IPS DF 4.7 (cell line): ENCODE results near the gene INVS.

Experiments used
- DNase-seq: peaks from one replicate; pipeline ENCODE4 v3.0.0-alpha.2; 2013; ENCODE audit warnings: low spot score; ENCODE audit errors: extremely low read depth

Gene INVS

GRCh38 chr9:100268271-100268670 is 169.2 kb downstream of the INVS start:
- DNase-seq, result no peak

GRCh38 chr9:100269656-100270055 is 170.6 kb downstream of the INVS start:
- no peak for DNase-seq

- no peak for DNase-seq
Measured at GRCh38 chr9:100277166-100277979, 178.3 kb downstream of the INVS start.

- DNase-seq, result no peak
Measured at GRCh38 chr9:100281066-100281465, 182.0 kb downstream of the INVS start.

- no peak for DNase-seq
Measured at GRCh38 chr9:100281676-100282387, 182.8 kb downstream of the INVS start.

GRCh38 chr9:100282388-100282719 is 183.3 kb downstream of the INVS start:
- DNase-seq, result no peak

GRCh38 chr9:100284247-100284646 is 185.2 kb downstream of the INVS start:
- DNase-seq, result no peak

GRCh38 chr9:100285080-100285479 is 186.0 kb downstream of the INVS start:
- no peak for DNase-seq

- no peak for DNase-seq
Measured at GRCh38 chr9:100285601-100286000, 186.6 kb downstream of the INVS start.

- DNase-seq, result no peak
Measured at GRCh38 chr9:100286257-100286656, 187.2 kb downstream of the INVS start.

- DNase-seq, result no peak
Measured at GRCh38 chr9:100287186-100287585, 188.1 kb downstream of the INVS start.

GRCh38 chr9:100290714-100291113 is 191.7 kb downstream of the INVS start:
- no peak for DNase-seq

- DNase-seq, result no peak
Measured at GRCh38 chr9:100292414-100292813, 193.4 kb downstream of the INVS start.

- DNase-seq, result no peak
Measured at GRCh38 chr9:100294341-100294740, 195.3 kb downstream of the INVS start.

- DNase-seq, result no peak
Measured at GRCh38 chr9:100294806-100295205, 195.8 kb downstream of the INVS start.

- DNase-seq, result no peak
Measured at GRCh38 chr9:100295240-100295639, 196.2 kb downstream of the INVS start.

- no peak for DNase-seq
Measured at GRCh38 chr9:100296407-100296806, 197.4 kb downstream of the INVS start.

- no peak for DNase-seq
Measured at GRCh38 chr9:100298378-100298777, 199.3 kb downstream of the INVS start.

GRCh38 chr9:100303747-100304146 is 204.7 kb downstream of the INVS start:
- no peak for DNase-seq

- DNase-seq, result no peak
Measured at GRCh38 chr9:100306283-100306682, 207.2 kb downstream of the INVS start.

- no peak for DNase-seq
Measured at GRCh38 chr9:100307080-100307479, 208.0 kb downstream of the INVS start.

GRCh38 chr9:100308965-100309564 is 210.0 kb downstream of the INVS start:
- no peak for DNase-seq

- DNase-seq, result no peak
Measured at GRCh38 chr9:100309992-100310391, 210.9 kb downstream of the INVS start.
